Measurements from ENCODE around the gene RAB31. TPM values are rescaled to one million over a fixed set of nuclear protein-coding genes. Genes with fewer than 3 reads are reported as not detected.

Gene RAB31, protein sequence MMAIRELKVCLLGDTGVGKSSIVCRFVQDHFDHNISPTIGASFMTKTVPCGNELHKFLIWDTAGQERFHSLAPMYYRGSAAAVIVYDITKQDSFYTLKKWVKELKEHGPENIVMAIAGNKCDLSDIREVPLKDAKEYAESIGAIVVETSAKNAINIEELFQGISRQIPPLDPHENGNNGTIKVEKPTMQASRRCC
- 15.0 to 27.7 TPM (median 19.1 TPM) in 5 replicates for total RNA-seq (2022; extraction: Qiagen RNA extraction)

DNA sequence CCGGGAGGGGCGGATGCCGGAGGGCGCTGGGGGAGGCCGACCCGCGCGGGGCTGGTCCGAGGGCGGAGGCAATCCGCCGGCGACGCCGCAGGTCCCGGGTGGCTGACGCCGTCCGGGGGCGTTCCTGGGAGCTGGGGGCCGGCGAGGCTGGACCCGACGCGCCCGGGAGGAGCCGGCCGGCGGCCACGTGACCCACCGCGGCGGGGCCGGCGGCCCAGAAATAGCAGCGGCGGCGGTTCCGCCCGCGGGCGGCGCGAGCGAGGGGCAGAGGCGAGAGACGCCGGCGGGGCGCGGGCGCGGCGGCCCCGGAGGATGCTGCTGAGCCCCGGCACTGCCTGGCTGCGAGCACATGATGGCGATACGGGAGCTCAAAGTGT, at the start of gene RAB31:
RAB31 (plus strand) TSS at position 245 of the 377 bp plus-strand sequence; CDS start at position 350, 105 bp downstream.

DNA sequence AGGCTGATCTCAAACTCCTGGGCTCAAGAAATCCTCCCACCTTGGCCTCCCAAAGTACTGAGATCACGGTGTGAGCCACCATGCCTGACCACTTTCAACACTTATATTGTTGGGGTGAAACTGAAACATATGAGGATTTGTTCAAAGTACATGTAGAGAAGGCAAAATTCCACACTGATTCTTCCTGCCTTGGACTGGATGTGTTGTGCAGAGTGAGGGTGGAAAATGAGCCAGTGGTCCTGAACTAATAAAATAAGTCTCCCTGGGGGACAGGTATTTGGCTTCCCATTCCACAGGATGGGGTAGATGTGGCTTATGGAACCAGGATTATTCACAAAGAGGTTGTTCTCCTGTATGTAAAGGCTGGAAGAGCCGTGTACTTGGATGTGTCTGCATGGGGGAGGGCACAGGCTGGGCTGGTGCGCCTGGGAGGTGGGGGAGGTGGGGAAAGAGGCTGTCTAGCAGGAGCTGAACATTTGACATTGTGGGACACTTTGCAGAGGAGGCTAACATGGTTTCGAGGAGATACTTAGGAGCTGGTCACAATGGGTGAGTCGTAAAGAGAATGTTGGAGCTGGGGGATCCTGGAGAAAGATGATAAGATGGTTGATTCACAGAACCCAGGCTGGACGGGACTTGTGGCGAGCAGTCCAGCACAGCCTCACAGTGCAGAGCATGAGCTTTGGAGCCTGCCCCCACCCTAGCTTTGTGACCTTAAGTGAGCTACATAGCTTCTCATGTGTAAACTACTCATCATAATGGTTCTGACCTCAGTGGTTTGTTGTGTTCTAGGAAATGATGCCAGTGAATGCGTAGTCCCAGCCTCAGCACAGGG, 177.3 kb downstream of the RAB31 start, which contains the start of gene TXNDC2:
TXNDC2 (plus strand) TSS at position 804 of the 835 bp plus-strand sequence. CDS start 708 bp downstream, outside the sequence.

Other genes with a start within 250 kb of the RAB31 start
- gene RALBP1, start 232.8 kb upstream of the RAB31 start, total RNA-seq (2022; extraction: Qiagen RNA extraction) = 24.9 to 29.3 TPM (median 28.6 TPM) in 5 replicates
- 35.1 to 42.1 TPM (median 37.4 TPM) in 5 replicates for gene PPP4R1, start 93.7 kb upstream of the RAB31 start, total RNA-seq (2022; extraction: Qiagen RNA extraction)
- 0.06 to 0.41 TPM (median 0.08 TPM) in 5 replicates for gene TXNDC2, start 177.7 kb downstream of the RAB31 start, total RNA-seq (2022; extraction: Qiagen RNA extraction)
- gene VAPA, start 205.7 kb downstream of the RAB31 start, total RNA-seq (2022; extraction: Qiagen RNA extraction) = 154 to 199 TPM (median 162 TPM) in 5 replicates